Hepatocyte (in vitro differentiated cells): ENCODE data around the gene AEBP1.

Source experiments
- EZH2 ChIP-seq: fragments of 200-600 bp; sonication (generic); IDR thresholded peaks from 2 replicates; pipeline ENCODE4 v1.6.1; 2016; ENCODE audit warnings: antibody characterized with exemption, mild to moderate bottlenecking, borderline replicate concordance
- TF ChIP-seq, protein P1 (sequence below): fragments of 200-600 bp; sonication (generic); IDR thresholded peaks from 2 replicates; pipeline ENCODE4 v1.5.1; 2016; ENCODE audit warnings: antibody characterized with exemption, mild to moderate bottlenecking; ENCODE audit not compliant: poor library complexity

DNA sequence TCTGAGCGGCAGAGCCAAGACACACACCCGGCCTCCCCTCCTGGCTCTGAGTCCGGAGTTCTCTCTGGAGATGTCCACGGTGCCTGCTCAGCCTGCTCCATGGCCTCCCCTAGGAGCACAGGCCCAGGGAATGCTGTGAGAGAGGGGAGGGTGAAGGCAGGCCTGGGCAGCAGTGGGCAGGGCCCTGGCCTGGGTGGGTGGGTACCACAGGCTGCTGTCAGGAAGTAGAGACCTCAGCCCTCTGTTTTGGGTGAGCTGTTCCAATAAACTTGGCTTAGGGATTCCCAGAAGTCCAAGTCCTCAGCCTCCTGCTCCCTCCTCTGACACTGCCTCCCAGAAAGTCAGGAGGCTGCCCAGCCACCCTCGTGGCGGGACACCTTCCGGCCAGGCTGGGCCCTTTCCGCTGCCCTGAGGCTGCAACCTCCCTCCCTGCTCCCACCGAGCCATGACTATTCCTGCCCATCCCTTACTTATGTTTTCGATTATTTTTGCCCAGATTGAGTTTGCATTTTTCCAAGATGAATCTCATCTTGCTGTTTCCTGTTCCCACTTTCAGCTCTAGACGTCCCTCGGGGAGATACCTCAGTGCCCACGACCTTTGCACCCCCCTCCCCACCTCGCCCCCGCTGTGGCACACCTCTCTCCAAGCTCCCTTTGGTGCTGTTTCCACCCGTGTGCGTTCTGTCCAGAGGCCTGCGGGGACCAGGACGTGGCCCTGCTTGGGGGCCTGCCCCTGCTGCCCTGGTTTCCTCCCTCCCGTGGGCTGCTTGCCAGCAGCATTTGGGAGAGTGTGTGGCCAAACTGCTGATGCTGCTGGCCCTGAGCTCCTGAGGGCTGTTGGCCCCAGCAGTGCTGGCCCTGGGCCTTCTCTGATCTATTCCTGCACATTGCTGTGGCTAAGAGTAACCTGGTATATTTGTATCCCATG is 16.0 kb upstream of the AEBP1 start:
- TF ChIP-seq EZH2: no peak
- TF ChIP-seq, protein P1, sequence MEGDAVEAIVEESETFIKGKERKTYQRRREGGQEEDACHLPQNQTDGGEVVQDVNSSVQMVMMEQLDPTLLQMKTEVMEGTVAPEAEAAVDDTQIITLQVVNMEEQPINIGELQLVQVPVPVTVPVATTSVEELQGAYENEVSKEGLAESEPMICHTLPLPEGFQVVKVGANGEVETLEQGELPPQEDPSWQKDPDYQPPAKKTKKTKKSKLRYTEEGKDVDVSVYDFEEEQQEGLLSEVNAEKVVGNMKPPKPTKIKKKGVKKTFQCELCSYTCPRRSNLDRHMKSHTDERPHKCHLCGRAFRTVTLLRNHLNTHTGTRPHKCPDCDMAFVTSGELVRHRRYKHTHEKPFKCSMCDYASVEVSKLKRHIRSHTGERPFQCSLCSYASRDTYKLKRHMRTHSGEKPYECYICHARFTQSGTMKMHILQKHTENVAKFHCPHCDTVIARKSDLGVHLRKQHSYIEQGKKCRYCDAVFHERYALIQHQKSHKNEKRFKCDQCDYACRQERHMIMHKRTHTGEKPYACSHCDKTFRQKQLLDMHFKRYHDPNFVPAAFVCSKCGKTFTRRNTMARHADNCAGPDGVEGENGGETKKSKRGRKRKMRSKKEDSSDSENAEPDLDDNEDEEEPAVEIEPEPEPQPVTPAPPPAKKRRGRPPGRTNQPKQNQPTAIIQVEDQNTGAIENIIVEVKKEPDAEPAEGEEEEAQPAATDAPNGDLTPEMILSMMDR: no peak
